ENCODE results near the gene VPREB3.

DNA sequence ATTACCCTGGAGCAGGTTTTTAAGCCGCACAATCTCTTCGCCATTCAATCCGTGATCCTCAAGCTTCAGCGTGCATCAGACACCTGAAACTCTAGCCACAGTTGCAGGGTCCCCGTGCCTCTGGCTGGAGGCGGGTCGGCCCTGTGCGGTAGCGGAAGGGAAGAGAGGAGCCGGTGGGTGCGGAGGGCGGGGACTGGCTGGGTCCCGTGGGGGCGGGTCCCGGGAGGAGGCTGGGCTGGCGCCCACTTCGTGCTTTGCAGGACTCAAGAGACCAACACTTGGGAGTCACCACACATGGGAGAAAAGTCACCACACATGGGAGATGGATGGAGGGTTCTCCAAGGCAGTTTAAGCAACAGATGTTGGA is 9.3 kb upstream of the VPREB3 start:
- TF ChIP-seq POLR2A (IDR thresholded peaks at IDR 0.05), result no peak
- TF ChIP-seq, protein P1, sequence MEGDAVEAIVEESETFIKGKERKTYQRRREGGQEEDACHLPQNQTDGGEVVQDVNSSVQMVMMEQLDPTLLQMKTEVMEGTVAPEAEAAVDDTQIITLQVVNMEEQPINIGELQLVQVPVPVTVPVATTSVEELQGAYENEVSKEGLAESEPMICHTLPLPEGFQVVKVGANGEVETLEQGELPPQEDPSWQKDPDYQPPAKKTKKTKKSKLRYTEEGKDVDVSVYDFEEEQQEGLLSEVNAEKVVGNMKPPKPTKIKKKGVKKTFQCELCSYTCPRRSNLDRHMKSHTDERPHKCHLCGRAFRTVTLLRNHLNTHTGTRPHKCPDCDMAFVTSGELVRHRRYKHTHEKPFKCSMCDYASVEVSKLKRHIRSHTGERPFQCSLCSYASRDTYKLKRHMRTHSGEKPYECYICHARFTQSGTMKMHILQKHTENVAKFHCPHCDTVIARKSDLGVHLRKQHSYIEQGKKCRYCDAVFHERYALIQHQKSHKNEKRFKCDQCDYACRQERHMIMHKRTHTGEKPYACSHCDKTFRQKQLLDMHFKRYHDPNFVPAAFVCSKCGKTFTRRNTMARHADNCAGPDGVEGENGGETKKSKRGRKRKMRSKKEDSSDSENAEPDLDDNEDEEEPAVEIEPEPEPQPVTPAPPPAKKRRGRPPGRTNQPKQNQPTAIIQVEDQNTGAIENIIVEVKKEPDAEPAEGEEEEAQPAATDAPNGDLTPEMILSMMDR (IDR thresholded peaks at IDR 0.05), result no peak
